ENCODE results near the gene KDSR.

KDSR gene

DNA sequence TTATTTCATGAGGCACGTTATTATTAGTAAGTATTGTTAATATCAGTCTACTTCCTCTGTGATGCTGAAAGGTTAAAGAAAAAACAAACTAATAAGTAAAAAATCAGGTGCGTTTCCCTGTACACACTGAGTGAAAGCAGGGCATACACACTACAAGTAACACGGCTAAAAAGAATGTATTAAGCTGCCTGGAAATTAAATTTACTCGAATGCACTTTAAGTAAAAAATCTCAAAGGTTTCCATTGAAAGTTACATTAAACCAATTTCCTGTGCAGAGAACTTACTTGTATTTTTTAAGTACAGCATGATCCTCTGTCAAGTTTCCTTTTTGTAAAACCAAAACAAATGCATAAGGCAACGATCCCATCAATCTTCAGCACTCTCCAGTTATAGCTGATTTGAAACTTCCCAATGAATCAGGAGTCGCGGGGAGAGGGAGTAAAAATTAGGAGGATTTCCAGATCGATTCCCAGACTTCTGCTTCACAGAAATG, 48.1 kb downstream of the KDSR start:
- TF ChIP-seq, protein P1, sequence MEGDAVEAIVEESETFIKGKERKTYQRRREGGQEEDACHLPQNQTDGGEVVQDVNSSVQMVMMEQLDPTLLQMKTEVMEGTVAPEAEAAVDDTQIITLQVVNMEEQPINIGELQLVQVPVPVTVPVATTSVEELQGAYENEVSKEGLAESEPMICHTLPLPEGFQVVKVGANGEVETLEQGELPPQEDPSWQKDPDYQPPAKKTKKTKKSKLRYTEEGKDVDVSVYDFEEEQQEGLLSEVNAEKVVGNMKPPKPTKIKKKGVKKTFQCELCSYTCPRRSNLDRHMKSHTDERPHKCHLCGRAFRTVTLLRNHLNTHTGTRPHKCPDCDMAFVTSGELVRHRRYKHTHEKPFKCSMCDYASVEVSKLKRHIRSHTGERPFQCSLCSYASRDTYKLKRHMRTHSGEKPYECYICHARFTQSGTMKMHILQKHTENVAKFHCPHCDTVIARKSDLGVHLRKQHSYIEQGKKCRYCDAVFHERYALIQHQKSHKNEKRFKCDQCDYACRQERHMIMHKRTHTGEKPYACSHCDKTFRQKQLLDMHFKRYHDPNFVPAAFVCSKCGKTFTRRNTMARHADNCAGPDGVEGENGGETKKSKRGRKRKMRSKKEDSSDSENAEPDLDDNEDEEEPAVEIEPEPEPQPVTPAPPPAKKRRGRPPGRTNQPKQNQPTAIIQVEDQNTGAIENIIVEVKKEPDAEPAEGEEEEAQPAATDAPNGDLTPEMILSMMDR (IDR thresholded peaks at IDR 0.05; ENCODE audit: insufficient read depth, low read length) = no peak
- TF ChIP-seq POLR2AphosphoS5 (IDR thresholded peaks at IDR 0.05; ENCODE audit: low read depth) (no peak), GABPA (IDR thresholded peaks at IDR 0.05; ENCODE audit: low read depth) (no peak), SPI1 (IDR thresholded peaks at IDR 0.05; ENCODE audit: borderline replicate concordance, low read depth) (no peak)
- TF ChIP-seq, protein P2, sequence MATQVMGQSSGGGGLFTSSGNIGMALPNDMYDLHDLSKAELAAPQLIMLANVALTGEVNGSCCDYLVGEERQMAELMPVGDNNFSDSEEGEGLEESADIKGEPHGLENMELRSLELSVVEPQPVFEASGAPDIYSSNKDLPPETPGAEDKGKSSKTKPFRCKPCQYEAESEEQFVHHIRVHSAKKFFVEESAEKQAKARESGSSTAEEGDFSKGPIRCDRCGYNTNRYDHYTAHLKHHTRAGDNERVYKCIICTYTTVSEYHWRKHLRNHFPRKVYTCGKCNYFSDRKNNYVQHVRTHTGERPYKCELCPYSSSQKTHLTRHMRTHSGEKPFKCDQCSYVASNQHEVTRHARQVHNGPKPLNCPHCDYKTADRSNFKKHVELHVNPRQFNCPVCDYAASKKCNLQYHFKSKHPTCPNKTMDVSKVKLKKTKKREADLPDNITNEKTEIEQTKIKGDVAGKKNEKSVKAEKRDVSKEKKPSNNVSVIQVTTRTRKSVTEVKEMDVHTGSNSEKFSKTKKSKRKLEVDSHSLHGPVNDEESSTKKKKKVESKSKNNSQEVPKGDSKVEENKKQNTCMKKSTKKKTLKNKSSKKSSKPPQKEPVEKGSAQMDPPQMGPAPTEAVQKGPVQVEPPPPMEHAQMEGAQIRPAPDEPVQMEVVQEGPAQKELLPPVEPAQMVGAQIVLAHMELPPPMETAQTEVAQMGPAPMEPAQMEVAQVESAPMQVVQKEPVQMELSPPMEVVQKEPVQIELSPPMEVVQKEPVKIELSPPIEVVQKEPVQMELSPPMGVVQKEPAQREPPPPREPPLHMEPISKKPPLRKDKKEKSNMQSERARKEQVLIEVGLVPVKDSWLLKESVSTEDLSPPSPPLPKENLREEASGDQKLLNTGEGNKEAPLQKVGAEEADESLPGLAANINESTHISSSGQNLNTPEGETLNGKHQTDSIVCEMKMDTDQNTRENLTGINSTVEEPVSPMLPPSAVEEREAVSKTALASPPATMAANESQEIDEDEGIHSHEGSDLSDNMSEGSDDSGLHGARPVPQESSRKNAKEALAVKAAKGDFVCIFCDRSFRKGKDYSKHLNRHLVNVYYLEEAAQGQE (IDR thresholded peaks at IDR 0.05; ENCODE audit: insufficient replicate concordance, low read depth) = no peak
- peak overlapping the region; percentile 97 for H3K4me3 ChIP-seq (replicated peaks; ENCODE audit: insufficient read depth, low read length)
- DNase-seq (ENCODE audit: low read depth in 1 of 2, low spot score in 1 of 2) = no peak
- no peaks in the 10 kb centered on the region for H3K27me3 ChIP-seq (ENCODE audit: insufficient read depth, poor library complexity, severe bottlenecking)
- H3K27ac ChIP-seq (replicated peaks) = peak overlapping the region; percentile 83

DNA sequence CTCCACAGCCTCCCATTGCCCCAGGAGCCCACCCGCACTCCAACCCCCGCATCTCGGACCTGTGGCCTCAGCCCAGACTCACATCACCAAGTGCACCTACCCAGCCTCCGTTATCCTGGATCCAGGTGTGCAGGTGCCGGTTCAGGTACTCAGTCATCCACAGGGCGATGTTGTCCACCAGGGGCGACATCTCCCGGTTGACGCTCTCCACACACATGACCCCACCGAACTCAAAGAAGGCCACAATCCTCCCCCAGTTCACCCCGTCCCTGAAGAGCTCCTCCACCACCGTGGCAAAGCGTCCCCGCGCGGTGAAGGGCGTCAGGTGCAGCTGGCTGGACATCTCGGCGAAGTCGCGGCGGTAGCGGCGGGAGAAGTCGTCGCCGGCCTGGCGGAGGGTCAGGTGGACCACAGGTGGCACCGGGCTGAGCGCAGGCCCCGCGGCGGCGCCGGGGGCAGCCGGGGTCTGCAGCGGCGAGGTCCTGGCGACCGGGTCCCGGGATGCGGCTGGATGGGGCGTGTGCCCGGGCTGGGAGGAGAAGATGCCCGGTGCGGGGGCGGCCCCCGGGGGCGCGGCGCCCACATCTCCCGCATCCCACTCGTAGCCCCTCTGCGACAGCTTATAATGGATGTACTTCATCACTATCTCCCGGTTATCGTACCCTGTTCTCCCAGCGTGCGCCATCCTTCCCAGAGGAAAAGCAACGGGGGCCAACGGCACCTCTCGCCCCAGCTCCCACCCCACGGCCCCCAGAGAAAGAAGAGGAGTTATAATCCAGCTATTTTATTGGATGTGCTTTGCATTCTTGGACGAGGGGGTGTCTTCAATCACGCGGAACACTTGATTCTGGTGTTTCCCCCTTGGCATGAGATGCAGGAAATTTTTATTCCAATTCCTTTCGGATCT, 48.8 kb downstream of the KDSR start:
- peak; percentile 77 to 87 for DNase-seq (ENCODE audit: low read depth in 1 of 2, low spot score in 1 of 2)
- H3K4me3 ChIP-seq (replicated peaks; ENCODE audit: insufficient read depth, low read length) = peak overlapping the region; percentile 97
- peak overlapping the region; percentile 83 for H3K27ac ChIP-seq (replicated peaks)
- TF ChIP-seq POLR2AphosphoS5 (IDR thresholded peaks at IDR 0.05; ENCODE audit: low read depth) (peak; percentile 61), SPI1 (IDR thresholded peaks at IDR 0.05; ENCODE audit: borderline replicate concordance, low read depth) (no peak), GABPA (IDR thresholded peaks at IDR 0.05; ENCODE audit: low read depth) (no peak)
- TF ChIP-seq, protein P1 (IDR thresholded peaks at IDR 0.05; ENCODE audit: insufficient read depth, low read length) = peak; percentile 97
- no peaks in the 10 kb centered on the region for H3K27me3 ChIP-seq (ENCODE audit: insufficient read depth, poor library complexity, severe bottlenecking)

DNA sequence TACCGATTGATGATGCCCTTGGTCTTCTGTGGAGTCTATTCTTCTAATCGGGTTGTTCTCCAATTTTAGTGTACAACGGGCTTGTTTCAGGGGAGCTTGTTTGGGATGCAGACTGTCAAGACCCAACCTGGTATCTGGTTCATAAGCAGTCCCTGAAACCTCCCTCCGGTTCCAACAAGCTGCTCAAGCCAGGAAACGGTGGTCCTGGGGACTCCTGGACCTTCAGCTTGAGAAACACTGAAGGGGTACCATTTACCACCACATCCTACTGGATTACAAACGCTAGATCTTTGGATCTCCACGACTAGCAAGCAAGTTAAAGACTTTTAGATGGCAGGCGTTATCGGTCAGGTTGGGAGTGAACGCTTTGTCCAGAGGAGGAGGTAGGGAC, 49.5 kb downstream of the KDSR start:
- Histone ChIP-seq H3K27ac (replicated peaks) (0 out of 2 replicates have a peak overlapping the region, but pooled peaks have one; percentile 9), H3K27me3 (ENCODE audit: insufficient read depth, poor library complexity, severe bottlenecking) (no peaks in the 10 kb centered on the region), H3K4me3 (replicated peaks; ENCODE audit: insufficient read depth, low read length) (peak overlapping the region; percentile 97)
- TF ChIP-seq SPI1 (IDR thresholded peaks at IDR 0.05; ENCODE audit: borderline replicate concordance, low read depth) = no peak
- no peak for TF ChIP-seq GABPA (IDR thresholded peaks at IDR 0.05; ENCODE audit: low read depth)
- TF ChIP-seq POLR2AphosphoS5 (IDR thresholded peaks at IDR 0.05; ENCODE audit: low read depth) = no peak
- TF ChIP-seq, protein P1 (IDR thresholded peaks at IDR 0.05; ENCODE audit: insufficient read depth, low read length) = no peak
- TF ChIP-seq, protein P2 (IDR thresholded peaks at IDR 0.05; ENCODE audit: insufficient replicate concordance, low read depth) = no peak
- DNase-seq (ENCODE audit: low read depth in 1 of 2, low spot score in 1 of 2) = no peak

All from HL-60 (cell line).